ENCODE data around the gene REXO1.

DNA sequence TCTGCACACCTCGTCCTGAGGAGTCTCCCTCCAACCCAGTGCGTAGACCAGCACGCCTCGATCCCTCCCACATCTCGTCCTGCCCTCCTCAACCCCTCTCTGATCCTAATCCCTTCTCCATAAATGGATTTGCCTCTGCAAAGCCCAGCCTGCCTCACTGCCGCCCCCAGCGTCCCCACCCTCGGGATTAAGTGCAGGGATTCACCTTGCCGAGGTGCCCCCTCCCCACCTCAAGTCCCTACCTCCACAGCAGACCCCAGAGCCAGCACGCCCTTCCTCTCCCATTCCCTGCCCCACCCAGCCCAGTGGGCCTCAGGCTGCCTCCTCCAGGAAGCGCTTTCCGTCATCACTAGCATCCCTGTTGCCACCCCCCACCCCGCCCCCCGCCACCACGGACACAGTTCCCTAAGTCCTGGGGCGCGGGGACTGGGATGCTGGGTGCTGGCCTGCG, 11.1 kb upstream of the REXO1 start:
- no peak for TF ChIP-seq EZH2 (optimal IDR thresholded peaks at IDR 0.05; ENCODE audit: low read depth, low read length)
- no peak for TF ChIP-seq CTCF (IDR thresholded peaks at IDR 0.05; ENCODE audit: low read length)
- TF ChIP-seq EZH2phosphoT487 (IDR thresholded peaks at IDR 0.05; ENCODE audit: low read length), result no peak

All from MM.1S (cell line).